GM12878 (cell line): ENCODE data around the gene CPEB1. TPM values are rescaled to one million over a fixed set of nuclear protein-coding genes. Genes with fewer than 3 reads are reported as not detected.

Experiments used
- HCFC1 ChIP-seq: fragments of 150-350 bp; IDR thresholded peaks from 2 replicates; pipeline ENCODE4 v1.6.1; 2014; ENCODE audit warnings: low read length
- NRF1 ChIP-seq: conservative IDR thresholded peaks from 2 replicates; pipeline ENCODE4 v1.6.1; 2011; ENCODE audit warnings: mild to moderate bottlenecking, low read depth, low read length, improper control_type of control experiment
- SMAD1 ChIP-seq: fragments of 450-650 bp; IDR thresholded peaks from 2 replicates; pipeline ENCODE4 v1.6.1; 2018; ENCODE audit warnings: mild to moderate bottlenecking, low read depth; ENCODE audit not compliant: partially characterized antibody
- ZNF274 ChIP-seq: IDR thresholded peaks from one replicate; pipeline ENCODE4 v1.8.0; 2011; ENCODE audit not compliant: insufficient read length, insufficient read depth
- polyA plus RNA-seq, 11 experiments: library from polyadenylated mRNA; depleted of rRNA in 4 of 11; unstranded in 6 of 11; stranded (reverse) in 5 of 11; fragments of >200 nt; fragmentation: Nextera tagmentation in 4 of 11; fragmentation: Illumina TruSeq in 1 of 11; extraction: Ambion mirVana in 4 of 11; extraction: Trizol in 1 of 11; gene quantifications; 1 replicate in 1 of 11; 2 replicates in 10 of 11; pipeline versions ENCODE4 v1.2.1 to v1.2.3, GENCODE V29; 2011 to 2016; ENCODE audit warnings: inconsistent platforms in 2 of 11, missing spikeins in 2 of 11, low read depth in 1 of 11
- total RNA-seq, 4 experiments: library from RNA; depleted of rRNA in 3 of 4; stranded (reverse); fragments of >200 nt in 3 of 4; fragmentation: Illumina TruSeq in 1 of 4; extraction: Trizol in 1 of 4; gene quantifications; 2 replicates each; pipeline versions ENCODE4 v1.2.1 to v1.2.3, GENCODE V29; 2013 to 2021
- TF ChIP-seq, protein P1 (sequence below): fragments of 450-650 bp; IDR thresholded peaks from 2 replicates; pipeline ENCODE4 v1.6.1; 2016; ENCODE audit warnings: mild to moderate bottlenecking, moderate library complexity, borderline replicate concordance
- TF ChIP-seq, protein P2 (sequence below): fragments of 450-650 bp; IDR thresholded peaks from 2 replicates; pipeline ENCODE4 v1.6.1; 2017; ENCODE audit warnings: mild to moderate bottlenecking
- TF ChIP-seq, protein P3 (sequence below), 3 experiments: IDR thresholded peaks in 2 of 3; conservative IDR thresholded peaks in 1 of 3; 2 replicates each; pipeline ENCODE4 v1.5.1; 2011; ENCODE audit warnings: low read depth in 3 of 3, low read length in 3 of 3, mild to moderate bottlenecking in 3 of 3, control low read depth in 2 of 3, moderate library complexity in 2 of 3, inconsistent platforms in 1 of 3, mixed read lengths in 1 of 3; ENCODE audit not compliant: control insufficient read depth in 2 of 3, insufficient read depth in 1 of 3; ENCODE audit errors: extremely low read depth in 1 of 3
- TF ChIP-seq, protein P4 (sequence below): fragments of 450-650 bp; IDR thresholded peaks from 2 replicates; pipeline ENCODE4 v1.6.1; 2018; ENCODE audit warnings: borderline replicate concordance, mild to moderate bottlenecking; ENCODE audit not compliant: partially characterized antibody
- TF ChIP-seq, protein P5 (sequence below): fragments of 450-650 bp; formaldehyde crosslinking; IDR thresholded peaks from 2 replicates; pipeline ENCODE4 v1.5.0; 2022; ENCODE audit warnings: mild to moderate bottlenecking, missing genetic modification characterization

Gene CPEB1
- total and polyA plus RNA-seq, 10 of the 15 experiments (the other 5 are each of a cell fraction or from before 2014, with no cell fraction given) = 0.05 to 1.1 (median 0.46) TPM

DNA sequence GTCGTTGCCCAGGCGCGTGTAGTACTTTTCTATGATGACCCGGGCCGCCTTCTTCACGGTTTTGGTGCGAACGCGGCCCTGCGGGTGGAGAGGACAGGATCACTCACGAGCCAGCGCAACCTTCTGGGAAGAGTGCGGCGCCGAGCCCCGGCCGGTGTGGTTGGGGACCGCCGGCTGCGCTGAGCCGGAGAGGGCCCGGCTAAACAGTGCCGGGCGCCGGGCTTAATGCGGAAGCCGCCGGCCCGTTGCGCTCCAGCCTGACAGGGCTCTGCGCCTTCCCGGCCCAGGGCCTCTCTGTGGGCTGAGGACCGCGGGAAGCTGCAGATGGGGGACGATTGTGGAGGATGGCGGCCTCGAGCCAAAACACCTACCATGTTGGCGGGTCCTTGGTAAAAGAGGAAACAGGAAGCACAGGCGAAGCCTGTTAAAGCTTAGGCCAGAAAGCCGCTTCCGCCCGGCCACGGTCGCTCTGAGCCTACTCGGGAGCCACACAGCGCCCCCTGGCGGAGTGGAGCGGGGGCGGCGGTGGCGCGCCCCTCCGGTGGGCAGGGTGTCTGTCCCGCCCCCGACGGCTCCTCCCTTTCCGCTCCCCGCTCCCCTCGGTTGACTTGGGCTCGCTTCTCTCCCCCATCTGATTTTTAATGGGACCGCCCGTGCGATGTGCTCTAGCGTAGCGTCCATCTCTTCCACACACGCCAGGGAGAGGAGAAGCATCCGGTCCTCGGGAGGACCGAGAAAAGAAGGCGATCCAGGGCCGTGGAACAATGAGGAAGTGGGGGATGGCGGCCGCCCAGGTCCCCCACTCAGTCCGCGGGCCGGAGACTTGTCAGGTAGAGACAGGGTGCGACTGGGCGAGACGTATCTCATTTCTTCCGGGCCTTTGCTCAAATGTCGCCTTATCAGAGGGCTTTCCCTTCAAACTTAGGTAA is 106.8 kb downstream of the CPEB1 start, which contains the start of gene RPS17 (continued):
- TF ChIP-seq, protein P1, sequence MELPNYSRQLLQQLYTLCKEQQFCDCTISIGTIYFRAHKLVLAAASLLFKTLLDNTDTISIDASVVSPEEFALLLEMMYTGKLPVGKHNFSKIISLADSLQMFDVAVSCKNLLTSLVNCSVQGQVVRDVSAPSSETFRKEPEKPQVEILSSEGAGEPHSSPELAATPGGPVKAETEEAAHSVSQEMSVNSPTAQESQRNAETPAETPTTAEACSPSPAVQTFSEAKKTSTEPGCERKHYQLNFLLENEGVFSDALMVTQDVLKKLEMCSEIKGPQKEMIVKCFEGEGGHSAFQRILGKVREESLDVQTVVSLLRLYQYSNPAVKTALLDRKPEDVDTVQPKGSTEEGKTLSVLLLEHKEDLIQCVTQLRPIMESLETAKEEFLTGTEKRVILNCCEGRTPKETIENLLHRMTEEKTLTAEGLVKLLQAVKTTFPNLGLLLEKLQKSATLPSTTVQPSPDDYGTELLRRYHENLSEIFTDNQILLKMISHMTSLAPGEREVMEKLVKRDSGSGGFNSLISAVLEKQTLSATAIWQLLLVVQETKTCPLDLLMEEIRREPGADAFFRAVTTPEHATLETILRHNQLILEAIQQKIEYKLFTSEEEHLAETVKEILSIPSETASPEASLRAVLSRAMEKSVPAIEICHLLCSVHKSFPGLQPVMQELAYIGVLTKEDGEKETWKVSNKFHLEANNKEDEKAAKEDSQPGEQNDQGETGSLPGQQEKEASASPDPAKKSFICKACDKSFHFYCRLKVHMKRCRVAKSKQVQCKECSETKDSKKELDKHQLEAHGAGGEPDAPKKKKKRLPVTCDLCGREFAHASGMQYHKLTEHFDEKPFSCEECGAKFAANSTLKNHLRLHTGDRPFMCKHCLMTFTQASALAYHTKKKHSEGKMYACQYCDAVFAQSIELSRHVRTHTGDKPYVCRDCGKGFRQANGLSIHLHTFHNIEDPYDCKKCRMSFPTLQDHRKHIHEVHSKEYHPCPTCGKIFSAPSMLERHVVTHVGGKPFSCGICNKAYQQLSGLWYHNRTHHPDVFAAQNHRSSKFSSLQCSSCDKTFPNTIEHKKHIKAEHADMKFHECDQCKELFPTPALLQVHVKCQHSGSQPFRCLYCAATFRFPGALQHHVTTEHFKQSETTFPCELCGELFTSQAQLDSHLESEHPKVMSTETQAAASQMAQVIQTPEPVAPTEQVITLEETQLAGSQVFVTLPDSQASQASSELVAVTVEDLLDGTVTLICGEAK = peak; percentile 94
- TF ChIP-seq, protein P2, sequence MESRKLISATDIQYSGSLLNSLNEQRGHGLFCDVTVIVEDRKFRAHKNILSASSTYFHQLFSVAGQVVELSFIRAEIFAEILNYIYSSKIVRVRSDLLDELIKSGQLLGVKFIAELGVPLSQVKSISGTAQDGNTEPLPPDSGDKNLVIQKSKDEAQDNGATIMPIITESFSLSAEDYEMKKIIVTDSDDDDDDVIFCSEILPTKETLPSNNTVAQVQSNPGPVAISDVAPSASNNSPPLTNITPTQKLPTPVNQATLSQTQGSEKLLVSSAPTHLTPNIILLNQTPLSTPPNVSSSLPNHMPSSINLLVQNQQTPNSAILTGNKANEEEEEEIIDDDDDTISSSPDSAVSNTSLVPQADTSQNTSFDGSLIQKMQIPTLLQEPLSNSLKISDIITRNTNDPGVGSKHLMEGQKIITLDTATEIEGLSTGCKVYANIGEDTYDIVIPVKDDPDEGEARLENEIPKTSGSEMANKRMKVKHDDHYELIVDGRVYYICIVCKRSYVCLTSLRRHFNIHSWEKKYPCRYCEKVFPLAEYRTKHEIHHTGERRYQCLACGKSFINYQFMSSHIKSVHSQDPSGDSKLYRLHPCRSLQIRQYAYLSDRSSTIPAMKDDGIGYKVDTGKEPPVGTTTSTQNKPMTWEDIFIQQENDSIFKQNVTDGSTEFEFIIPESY = no peak
- TF ChIP-seq, protein P3, sequence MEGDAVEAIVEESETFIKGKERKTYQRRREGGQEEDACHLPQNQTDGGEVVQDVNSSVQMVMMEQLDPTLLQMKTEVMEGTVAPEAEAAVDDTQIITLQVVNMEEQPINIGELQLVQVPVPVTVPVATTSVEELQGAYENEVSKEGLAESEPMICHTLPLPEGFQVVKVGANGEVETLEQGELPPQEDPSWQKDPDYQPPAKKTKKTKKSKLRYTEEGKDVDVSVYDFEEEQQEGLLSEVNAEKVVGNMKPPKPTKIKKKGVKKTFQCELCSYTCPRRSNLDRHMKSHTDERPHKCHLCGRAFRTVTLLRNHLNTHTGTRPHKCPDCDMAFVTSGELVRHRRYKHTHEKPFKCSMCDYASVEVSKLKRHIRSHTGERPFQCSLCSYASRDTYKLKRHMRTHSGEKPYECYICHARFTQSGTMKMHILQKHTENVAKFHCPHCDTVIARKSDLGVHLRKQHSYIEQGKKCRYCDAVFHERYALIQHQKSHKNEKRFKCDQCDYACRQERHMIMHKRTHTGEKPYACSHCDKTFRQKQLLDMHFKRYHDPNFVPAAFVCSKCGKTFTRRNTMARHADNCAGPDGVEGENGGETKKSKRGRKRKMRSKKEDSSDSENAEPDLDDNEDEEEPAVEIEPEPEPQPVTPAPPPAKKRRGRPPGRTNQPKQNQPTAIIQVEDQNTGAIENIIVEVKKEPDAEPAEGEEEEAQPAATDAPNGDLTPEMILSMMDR (IDR thresholded peaks at IDR 0.05 in 2 of 3, conservative IDR thresholded peaks at IDR 0.05 in 1 of 3; ENCODE audit: control insufficient read depth in 2 of 3, extremely low read depth in 1 of 3, insufficient read depth in 1 of 3, low read depth in 3 of 3, low read length in 3 of 3) = peak; percentile 97 to 100 (median 97); a peak in 5 of 6 replicates
- TF ChIP-seq SMAD1 (peak; percentile 20), NRF1 (no peak), ZNF274 (no peak), HCFC1 (peak; percentile 76)
- TF ChIP-seq, protein P4, sequence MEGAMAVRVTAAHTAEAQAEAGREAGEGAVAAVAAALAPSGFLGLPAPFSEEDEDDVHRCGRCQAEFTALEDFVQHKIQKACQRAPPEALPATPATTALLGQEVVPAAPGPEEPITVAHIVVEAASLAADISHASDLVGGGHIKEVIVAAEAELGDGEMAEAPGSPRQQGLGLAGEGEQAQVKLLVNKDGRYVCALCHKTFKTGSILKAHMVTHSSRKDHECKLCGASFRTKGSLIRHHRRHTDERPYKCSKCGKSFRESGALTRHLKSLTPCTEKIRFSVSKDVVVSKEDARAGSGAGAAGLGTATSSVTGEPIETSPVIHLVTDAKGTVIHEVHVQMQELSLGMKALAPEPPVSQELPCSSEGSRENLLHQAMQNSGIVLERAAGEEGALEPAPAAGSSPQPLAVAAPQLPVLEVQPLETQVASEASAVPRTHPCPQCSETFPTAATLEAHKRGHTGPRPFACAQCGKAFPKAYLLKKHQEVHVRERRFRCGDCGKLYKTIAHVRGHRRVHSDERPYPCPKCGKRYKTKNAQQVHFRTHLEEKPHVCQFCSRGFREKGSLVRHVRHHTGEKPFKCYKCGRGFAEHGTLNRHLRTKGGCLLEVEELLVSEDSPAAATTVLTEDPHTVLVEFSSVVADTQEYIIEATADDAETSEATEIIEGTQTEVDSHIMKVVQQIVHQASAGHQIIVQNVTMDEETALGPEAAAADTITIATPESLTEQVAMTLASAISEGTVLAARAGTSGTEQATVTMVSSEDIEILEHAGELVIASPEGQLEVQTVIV = peak; percentile 71
- TF ChIP-seq, protein P5, sequence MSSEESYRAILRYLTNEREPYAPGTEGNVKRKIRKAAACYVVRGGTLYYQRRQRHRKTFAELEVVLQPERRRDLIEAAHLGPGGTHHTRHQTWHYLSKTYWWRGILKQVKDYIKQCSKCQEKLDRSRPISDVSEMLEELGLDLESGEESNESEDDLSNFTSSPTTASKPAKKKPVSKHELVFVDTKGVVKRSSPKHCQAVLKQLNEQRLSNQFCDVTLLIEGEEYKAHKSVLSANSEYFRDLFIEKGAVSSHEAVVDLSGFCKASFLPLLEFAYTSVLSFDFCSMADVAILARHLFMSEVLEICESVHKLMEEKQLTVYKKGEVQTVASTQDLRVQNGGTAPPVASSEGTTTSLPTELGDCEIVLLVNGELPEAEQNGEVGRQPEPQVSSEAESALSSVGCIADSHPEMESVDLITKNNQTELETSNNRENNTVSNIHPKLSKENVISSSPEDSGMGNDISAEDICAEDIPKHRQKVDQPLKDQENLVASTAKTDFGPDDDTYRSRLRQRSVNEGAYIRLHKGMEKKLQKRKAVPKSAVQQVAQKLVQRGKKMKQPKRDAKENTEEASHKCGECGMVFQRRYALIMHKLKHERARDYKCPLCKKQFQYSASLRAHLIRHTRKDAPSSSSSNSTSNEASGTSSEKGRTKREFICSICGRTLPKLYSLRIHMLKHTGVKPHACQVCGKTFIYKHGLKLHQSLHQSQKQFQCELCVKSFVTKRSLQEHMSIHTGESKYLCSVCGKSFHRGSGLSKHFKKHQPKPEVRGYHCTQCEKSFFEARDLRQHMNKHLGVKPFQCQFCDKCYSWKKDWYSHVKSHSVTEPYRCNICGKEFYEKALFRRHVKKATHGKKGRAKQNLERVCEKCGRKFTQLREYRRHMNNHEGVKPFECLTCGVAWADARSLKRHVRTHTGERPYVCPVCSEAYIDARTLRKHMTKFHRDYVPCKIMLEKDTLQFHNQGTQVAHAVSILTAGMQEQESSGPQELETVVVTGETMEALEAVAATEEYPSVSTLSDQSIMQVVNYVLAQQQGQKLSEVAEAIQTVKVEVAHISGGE = peak; percentile 43; the same call in 1 of the 2 replicates
